Measurements from ENCODE around the gene ZNF217. TPM values are rescaled to one million over a fixed set of nuclear protein-coding genes. Genes with fewer than 3 reads are reported as not detected.

The ZNF217 gene
- total RNA-seq, 1 donor from 2014 or later: 64.7 TPM

DNA sequence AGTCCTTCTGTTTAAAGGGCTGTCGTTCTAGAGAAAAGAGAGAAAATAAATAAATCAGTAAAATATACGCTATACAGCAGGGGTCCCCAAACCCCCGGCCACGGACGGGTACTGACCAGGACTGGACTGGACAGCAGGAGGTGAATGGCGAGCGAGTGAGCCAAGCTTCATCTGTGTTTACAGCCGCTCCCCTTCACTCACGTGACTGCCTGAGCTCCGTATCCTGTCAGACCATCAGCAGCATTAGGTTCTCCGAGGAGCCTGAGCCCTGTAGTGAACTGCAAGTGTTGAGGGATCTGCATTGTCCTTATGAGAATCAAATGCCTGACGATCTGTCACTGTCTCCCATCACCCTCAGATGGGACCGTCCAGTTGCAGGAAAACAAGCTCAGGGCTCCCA, 76.5 kb downstream of the ZNF217 start:
- no peak overlapping the region for H3K27ac Mint-ChIP-seq (ENCODE audit: unreplicated experiment)
- no peaks in the 10 kb centered on the region for H3K27me3 Mint-ChIP-seq (ENCODE audit: unreplicated experiment)
- TF ChIP-seq, protein P1, sequence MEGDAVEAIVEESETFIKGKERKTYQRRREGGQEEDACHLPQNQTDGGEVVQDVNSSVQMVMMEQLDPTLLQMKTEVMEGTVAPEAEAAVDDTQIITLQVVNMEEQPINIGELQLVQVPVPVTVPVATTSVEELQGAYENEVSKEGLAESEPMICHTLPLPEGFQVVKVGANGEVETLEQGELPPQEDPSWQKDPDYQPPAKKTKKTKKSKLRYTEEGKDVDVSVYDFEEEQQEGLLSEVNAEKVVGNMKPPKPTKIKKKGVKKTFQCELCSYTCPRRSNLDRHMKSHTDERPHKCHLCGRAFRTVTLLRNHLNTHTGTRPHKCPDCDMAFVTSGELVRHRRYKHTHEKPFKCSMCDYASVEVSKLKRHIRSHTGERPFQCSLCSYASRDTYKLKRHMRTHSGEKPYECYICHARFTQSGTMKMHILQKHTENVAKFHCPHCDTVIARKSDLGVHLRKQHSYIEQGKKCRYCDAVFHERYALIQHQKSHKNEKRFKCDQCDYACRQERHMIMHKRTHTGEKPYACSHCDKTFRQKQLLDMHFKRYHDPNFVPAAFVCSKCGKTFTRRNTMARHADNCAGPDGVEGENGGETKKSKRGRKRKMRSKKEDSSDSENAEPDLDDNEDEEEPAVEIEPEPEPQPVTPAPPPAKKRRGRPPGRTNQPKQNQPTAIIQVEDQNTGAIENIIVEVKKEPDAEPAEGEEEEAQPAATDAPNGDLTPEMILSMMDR (IDR thresholded peaks at IDR 0.05; ENCODE audit: partially characterized antibody, unreplicated experiment): no peak
- no peak for DNase-seq
- H3K9me3 Mint-ChIP-seq (ENCODE audit: unreplicated experiment): no peaks in the 10 kb centered on the region
- no peaks in the 10 kb centered on the region for H3K4me1 Mint-ChIP-seq (ENCODE audit: low read depth, unreplicated experiment)
- H3K36me3 Mint-ChIP-seq (ENCODE audit: unreplicated experiment): no peaks in the 10 kb centered on the region
- H3K4me3 Mint-ChIP-seq (ENCODE audit: unreplicated experiment): no peak overlapping the region

Data from glutamatergic neuron (in vitro differentiated cells).